Thyroid gland (tissue), 4 donors: ENCODE data around the gene TMED4.

Experiments used
- POLR2A ChIP-seq, 2 donors: fragments of 450-650 bp; IDR thresholded peaks; one replicate each; pipeline ENCODE4 v1.6.1; 2017; ENCODE audit warnings: antibody characterized with exemption in 2 of 2, mild to moderate bottlenecking in 2 of 2, moderate library complexity in 1 of 2
- TF ChIP-seq, protein P1 (sequence below), 6 experiments: fragments of 200-600 bp in 3 of 6; fragments of 450-650 bp in 3 of 6; sonication (generic) in 3 of 6; IDR thresholded peaks; one replicate each; pipeline ENCODE4 v1.5.1; 2016 to 2019; ENCODE audit warnings: antibody characterized with exemption in 6 of 6, mild to moderate bottlenecking in 2 of 6, inconsistent platforms in 1 of 6, moderate library complexity in 1 of 6

DNA sequence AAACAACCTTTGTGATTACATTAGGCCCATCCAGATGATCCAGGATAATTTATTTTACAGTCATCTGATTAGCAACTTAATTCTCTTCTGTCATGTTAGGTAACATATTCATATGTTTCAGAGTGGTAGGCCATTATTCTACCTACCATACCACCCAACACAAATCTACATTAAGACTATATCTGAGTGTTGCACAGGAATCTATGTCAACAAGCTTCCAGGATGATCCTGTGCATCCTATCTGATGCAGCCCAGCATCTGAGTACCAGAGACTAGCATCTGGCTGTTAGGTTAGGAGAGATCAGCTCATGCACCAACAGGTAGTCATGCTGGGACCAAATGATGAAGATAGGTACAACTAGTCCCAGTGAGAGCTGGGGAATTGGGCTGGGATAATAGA, 7.0 kb downstream of the TMED4 start:
- TF ChIP-seq, protein P1, sequence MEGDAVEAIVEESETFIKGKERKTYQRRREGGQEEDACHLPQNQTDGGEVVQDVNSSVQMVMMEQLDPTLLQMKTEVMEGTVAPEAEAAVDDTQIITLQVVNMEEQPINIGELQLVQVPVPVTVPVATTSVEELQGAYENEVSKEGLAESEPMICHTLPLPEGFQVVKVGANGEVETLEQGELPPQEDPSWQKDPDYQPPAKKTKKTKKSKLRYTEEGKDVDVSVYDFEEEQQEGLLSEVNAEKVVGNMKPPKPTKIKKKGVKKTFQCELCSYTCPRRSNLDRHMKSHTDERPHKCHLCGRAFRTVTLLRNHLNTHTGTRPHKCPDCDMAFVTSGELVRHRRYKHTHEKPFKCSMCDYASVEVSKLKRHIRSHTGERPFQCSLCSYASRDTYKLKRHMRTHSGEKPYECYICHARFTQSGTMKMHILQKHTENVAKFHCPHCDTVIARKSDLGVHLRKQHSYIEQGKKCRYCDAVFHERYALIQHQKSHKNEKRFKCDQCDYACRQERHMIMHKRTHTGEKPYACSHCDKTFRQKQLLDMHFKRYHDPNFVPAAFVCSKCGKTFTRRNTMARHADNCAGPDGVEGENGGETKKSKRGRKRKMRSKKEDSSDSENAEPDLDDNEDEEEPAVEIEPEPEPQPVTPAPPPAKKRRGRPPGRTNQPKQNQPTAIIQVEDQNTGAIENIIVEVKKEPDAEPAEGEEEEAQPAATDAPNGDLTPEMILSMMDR (IDR thresholded peaks at IDR 0.05), result no peak
- TF ChIP-seq POLR2A (IDR thresholded peaks at IDR 0.05), result no peak
